Upper lobe of left lung (tissue), 4 donors: ENCODE results near the gene FAM120B.

ENCODE experiments used
- CTCF ChIP-seq, 6 experiments: fragments of 450-650 bp in 4 of 6; fragments of 200-600 bp in 2 of 6; sonication (generic) in 2 of 6; IDR thresholded peaks; one replicate each; pipeline ENCODE4 v1.5.1; 2016 to 2019; ENCODE audit warnings: antibody characterized with exemption in 6 of 6
- POLR2A ChIP-seq, 4 donors: fragments of 450-650 bp; IDR thresholded peaks; one replicate each; pipeline ENCODE4 v1.5.1; 2016 to 2017; ENCODE audit warnings: antibody characterized with exemption in 4 of 4, mild to moderate bottlenecking in 2 of 4

- TF ChIP-seq CTCF (IDR thresholded peaks at IDR 0.05) (no peak), POLR2A (IDR thresholded peaks at IDR 0.05) (no peak)
These were observed 55.6 kb downstream of the FAM120B start for GRCh38 chr6:170362121-170362520.
